IMR-90 (cell line): ENCODE data around the gene ROR2. TPM values are rescaled to one million over a fixed set of nuclear protein-coding genes. Genes with fewer than 3 reads are reported as not detected.

Experiments
- ATAC-seq: fragments of 200-7000 bp; cut with Tn5 transposase; 2 replicates; pipeline ENCODE4 v1.9.1; 2020; ENCODE audit warnings: low read depth, mild to moderate bottlenecking, moderate library complexity
- BruUV-seq: library from RNA; stranded (reverse); fragments of 400-500 nt; replicated peaks from 2 replicates; lab custom pipeline; 2021; lab: Mats Ljungman, UMichigan
- CTCF ChIA-PET: fragments of 300-600 bp; formaldehyde crosslinking; extraction: SDS; loops from one replicate; lab custom pipeline; 2021; ENCODE audit warnings: antibody characterized with exemption; lab: Yijun Ruan, JAX
- POLR2A ChIA-PET: fragments of 300-600 bp; sonication (Branson Sonifier 250); formaldehyde crosslinking; loops from one replicate; lab custom pipeline; 2022; ENCODE audit warnings: antibody characterized with exemption; ENCODE audit not compliant: unreplicated experiment; lab: Charles Lee
- DNase-seq: peaks from one replicate; pipeline ENCODE4 v3.0.0; 2013
- H2AFZ ChIP-seq: replicated peaks from 2 replicates; pipeline ENCODE3; 2013; ENCODE audit warnings: low read length, mild to moderate bottlenecking; ENCODE audit not compliant: poor library complexity
- H2AK5ac ChIP-seq: 2 replicates; pipeline ENCODE4 v1.6.1; 2013; ENCODE audit warnings: low read depth, low read length, inconsistent platforms
- H2AK9ac ChIP-seq: replicated peaks from 2 replicates; pipeline ENCODE3; 2013; ENCODE audit warnings: mild to moderate bottlenecking, low read depth, low read length, moderate library complexity; ENCODE audit not compliant: poor library complexity
- H2BK120ac ChIP-seq: 2 replicates; pipeline ENCODE4 v1.6.1; 2013; ENCODE audit warnings: low read depth, low read length, inconsistent platforms
- H2BK15ac ChIP-seq: 3 replicates; pipeline ENCODE4 v1.6.1; 2013; ENCODE audit warnings: low read depth, low read length, inconsistent platforms
- H2BK20ac ChIP-seq: 2 replicates; pipeline ENCODE4 v1.6.1; 2013; ENCODE audit warnings: low read depth, mild to moderate bottlenecking, inconsistent platforms, low read length, moderate library complexity
- H2BK5ac ChIP-seq: 2 replicates; pipeline ENCODE4 v1.6.1; 2013; ENCODE audit warnings: mild to moderate bottlenecking, low read depth, low read length, inconsistent platforms; ENCODE audit not compliant: poor library complexity, severe bottlenecking
- H3K14ac ChIP-seq: replicated peaks from 2 replicates; pipeline ENCODE4 v1.6.1; 2013; ENCODE audit warnings: low read depth, low read length, inconsistent platforms
- H3K18ac ChIP-seq: 2 replicates; pipeline ENCODE4 v1.6.1; 2013; ENCODE audit warnings: low read depth, low read length, control low read depth
- H3K23ac ChIP-seq: 2 replicates; pipeline ENCODE4 v1.6.1; 2013; ENCODE audit warnings: low read depth, low read length, inconsistent platforms
- H3K27ac ChIP-seq: 2 replicates; pipeline ENCODE4 v1.5.1; 2013; ENCODE audit warnings: mild to moderate bottlenecking, control low read depth, low read length; ENCODE audit not compliant: insufficient read depth
- H3K27me3 ChIP-seq: 2 replicates; pipeline ENCODE4 v1.6.1; 2013; ENCODE audit warnings: low read length; ENCODE audit not compliant: control insufficient read depth, insufficient read depth
- H3K36me3 ChIP-seq: 2 replicates; pipeline ENCODE4 v1.6.1; 2013; ENCODE audit warnings: low read length, mixed read lengths; ENCODE audit not compliant: control insufficient read depth, insufficient read depth
- H3K4ac ChIP-seq: 2 replicates; pipeline ENCODE4 v1.6.1; 2013; ENCODE audit warnings: low read depth, low read length, inconsistent platforms
- H3K4me1 ChIP-seq: 2 replicates; pipeline ENCODE4 v1.6.1; 2013; ENCODE audit warnings: low read length, mixed read lengths; ENCODE audit not compliant: control insufficient read depth, insufficient read depth
- H3K4me2 ChIP-seq: 2 replicates; pipeline ENCODE4 v1.6.1; 2013; ENCODE audit warnings: low read depth, mild to moderate bottlenecking, control low read depth, low read length, moderate library complexity
- H3K4me3 ChIP-seq: 2 replicates; pipeline ENCODE4 v1.5.1; 2013; ENCODE audit warnings: low read depth, mild to moderate bottlenecking, control low read depth, low read length, moderate library complexity; ENCODE audit not compliant: insufficient read depth
- H3K56ac ChIP-seq: 2 replicates; pipeline ENCODE4 v1.6.1; 2013; ENCODE audit warnings: low read length, inconsistent platforms; ENCODE audit not compliant: insufficient read depth; ENCODE audit errors: extremely low read depth
- H3K79me1 ChIP-seq, 2 experiments: 2 replicates each; pipeline ENCODE4 v1.6.1; 2013; ENCODE audit warnings: low read length in 2 of 2, inconsistent platforms in 1 of 2, low read depth in 1 of 2
- H3K9ac ChIP-seq: 2 replicates; pipeline ENCODE4 v1.6.1; 2013; ENCODE audit warnings: low read depth, low read length, control low read depth
- H3K9me1 ChIP-seq: 2 replicates; pipeline ENCODE4 v1.6.1; 2013; ENCODE audit warnings: low read length, inconsistent platforms; ENCODE audit not compliant: insufficient read depth
- H3K9me3 ChIP-seq: 2 replicates; pipeline ENCODE4 v1.6.1; 2013; ENCODE audit warnings: low read length; ENCODE audit not compliant: control insufficient read depth, insufficient read depth
- H4K20me1 ChIP-seq: 2 replicates; pipeline ENCODE4 v1.6.1; 2013; ENCODE audit warnings: low read length, inconsistent platforms; ENCODE audit not compliant: insufficient read depth
- H4K5ac ChIP-seq: 2 replicates; pipeline ENCODE4 v1.6.1; 2013; ENCODE audit warnings: mild to moderate bottlenecking, low read depth, low read length, control low read depth
- H4K8ac ChIP-seq, 2 experiments: 2 replicates each; pipeline ENCODE4 v1.6.1; 2013; ENCODE audit warnings: low read depth in 2 of 2, low read length in 2 of 2, control low read depth in 1 of 2, inconsistent platforms in 1 of 2
- H4K91ac ChIP-seq: 2 replicates; pipeline ENCODE4 v1.6.1; 2013; ENCODE audit warnings: low read depth, low read length, inconsistent platforms; ENCODE audit not compliant: insufficient read depth
- BHLHE40 ChIP-seq: fragments of 150-350 bp; IDR thresholded peaks from 2 replicates; pipeline ENCODE4 v1.6.1; 2016; ENCODE audit warnings: mild to moderate bottlenecking, low read depth, low read length
- CHD1 ChIP-seq: IDR thresholded peaks from 2 replicates; pipeline ENCODE4 v1.6.1; 2012; ENCODE audit warnings: low read depth, low read length, improper control_type of control experiment
- CTCF ChIP-seq: conservative IDR thresholded peaks from 2 replicates; pipeline ENCODE4 v1.5.1; 2012; ENCODE audit warnings: mild to moderate bottlenecking, low read depth, low read length, improper control_type of control experiment
- MAFK ChIP-seq: IDR thresholded peaks from 2 replicates; pipeline ENCODE4 v1.6.1; 2012; ENCODE audit warnings: low read depth, low read length, improper control_type of control experiment
- NFE2L2 ChIP-seq: fragments of 150-350 bp; IDR thresholded peaks from 2 replicates; pipeline ENCODE4 v1.6.1; 2016; ENCODE audit warnings: low read depth, mild to moderate bottlenecking, low read length
- POLR2A ChIP-seq: IDR thresholded peaks from 2 replicates; pipeline ENCODE4 v1.6.1; 2012; ENCODE audit warnings: mild to moderate bottlenecking, low read depth, low read length
- RCOR1 ChIP-seq: IDR thresholded peaks from 2 replicates; pipeline ENCODE4 v1.6.1; 2012; ENCODE audit warnings: mild to moderate bottlenecking, low read length, improper control_type of control experiment; ENCODE audit not compliant: insufficient replicate concordance
- USF2 ChIP-seq: fragments of 150-350 bp; IDR thresholded peaks from 2 replicates; pipeline ENCODE4 v1.6.1; 2017; ENCODE audit warnings: mild to moderate bottlenecking, antibody characterized with exemption, low read length, low read depth
- WGBS, 2 experiments: methylation state at CpG; one replicate each; pipeline versions ENCODE4 v1.1.5 to v1.1.7; 2013; ENCODE audit warnings: missing lambda C conversion rate in 2 of 2; ENCODE audit not compliant: insufficient read length in 1 of 2; ENCODE audit errors: extremely low coverage in 2 of 2; 5-methylcytosine and 5-hydroxymethylcytosine counted together
- dilution Hi-C: fragments of 300-500 bp; cut with HindIII; formaldehyde crosslinking; loops from one replicate; pipeline ENCODE4 v1.14.3; 2018; ENCODE audit warnings: low sequenced_read_pairs; ENCODE audit not compliant: unreplicated experiment
- in situ Hi-C: fragments of 300-500 bp; cut with MboI; formaldehyde crosslinking; loops from 3 replicates; pipeline ENCODE4 v1.14.3; 2019; ENCODE audit warnings: low sequenced_read_pairs, inconsistent platforms, mixed read lengths
- intact Hi-C: fragments of 100-400 bp; cut with micrococcal nuclease; formaldehyde crosslinking; loops from 2 replicates; pipeline ENCODE4 v1.10.0; 2022
- polyA plus RNA-seq, 3 experiments: library from polyadenylated mRNA; depleted of rRNA; stranded (reverse); fragments of >200 nt; gene quantifications; 2 replicates each; pipeline ENCODE4 v1.2.3, GENCODE V29; 2012; ENCODE audit warnings: low replicate concordance in 1 of 3
- total RNA-seq: library from RNA; depleted of rRNA; stranded (reverse); fragments of >200 nt; gene quantifications from 2 replicates; pipeline ENCODE4 v1.2.3, GENCODE V29; 2012

Gene ROR2
- total and polyA plus RNA-seq, 2 of the 4 experiments (the other 2 are of a cell fraction), result 2.3 to 4.8 TPM

GRCh38 chr9:91782708-91783214, 167.3 kb downstream of the ROR2 start:
- in situ Hi-C loops (no loop called here), dilution Hi-C loops (no loop called here), intact Hi-C loops (no loop called here)
- no peak for DNase-seq
- Histone ChIP-seq H3K36me3 (peaks cover 7% of the 10 kb centered on the region; the same call in 1 of the 2 replicates), H4K8ac (no peak overlapping the region), H2AK5ac (no peak overlapping the region), H4K91ac (no peak overlapping the region), H3K9me1 (peaks cover 10% of the 10 kb centered on the region), H2AK9ac (no peak overlapping the region), H3K79me1 (peaks cover 0 to 5% of the 10 kb centered on the region in 2 experiments; a peak in 1 of 4 replicates), H3K18ac (no peak overlapping the region), H3K56ac (no peak overlapping the region), H3K23ac (no peak overlapping the region), H4K5ac (no peak overlapping the region), H3K9ac (no peak overlapping the region), H3K4me3 (no peak overlapping the region), H3K4me2 (no peak overlapping the region), H3K9me3 (peaks cover 4% of the 10 kb centered on the region), H2BK120ac (no peak overlapping the region), H3K4ac (no peak overlapping the region), H3K4me1 (peaks cover 9% of the 10 kb centered on the region), H2BK5ac (no peak overlapping the region), H3K27me3 (no peaks in the 10 kb centered on the region; the same call in 1 of the 2 replicates), H2BK15ac (no peak overlapping the region; the same call in 2 of the 3 replicates), H3K27ac (no peak overlapping the region), H2BK20ac (no peak overlapping the region), H3K14ac (no peak overlapping the region), H2AFZ (no peak overlapping the region), H4K20me1 (no peaks in the 10 kb centered on the region; the same call in 1 of the 2 replicates)
- WGBS, 2 experiments, result 89% methylated on average over 3 of the region's 5 CpGs; no CpG with 5 or more reads in 1 of the 2 experiments
- no TSS peak for BruUV-seq
- ChIA-PET CTCF (no interaction called here), POLR2A (no interaction called here)
- TF ChIP-seq RCOR1, result no peak
- no peak for TF ChIP-seq MAFK
- no peak for TF ChIP-seq USF2
- no peak for TF ChIP-seq CTCF
- no peak for TF ChIP-seq POLR2A
- no peak for TF ChIP-seq CHD1
- no peak for TF ChIP-seq NFE2L2
- no peak for TF ChIP-seq BHLHE40
- ATAC-seq, result no peak
